Renal cortex interstitium (tissue), 11 donors: ENCODE measurements around the gene CFB. TPM values are rescaled to one million over a fixed set of nuclear protein-coding genes. Genes with fewer than 3 reads are reported as not detected.
A peak's percentile ranks its signal among the peaks of the same experiment; 100 is the strongest.

Source experiments
- DNase-seq, 11 donors: peaks; one replicate each; pipeline ENCODE4 v3.0.0-alpha.2; 2013; ENCODE audit warnings: low read depth in 9 of 11, low spot score in 4 of 11; ENCODE audit errors: extremely low read depth in 1 of 11
- polyA plus RNA-seq, 3 donors: library from polyadenylated mRNA; unstranded; fragments of 120-200 nt; gene quantifications; one replicate each; pipeline ENCODE4 v1.2.1, GENCODE V29; 2013; ENCODE audit not compliant: insufficient read length in 3 of 3

Gene CFB
- polyA plus RNA-seq, 3 donors = 5.2 to 8.7 (median 6.6) TPM

DNA sequence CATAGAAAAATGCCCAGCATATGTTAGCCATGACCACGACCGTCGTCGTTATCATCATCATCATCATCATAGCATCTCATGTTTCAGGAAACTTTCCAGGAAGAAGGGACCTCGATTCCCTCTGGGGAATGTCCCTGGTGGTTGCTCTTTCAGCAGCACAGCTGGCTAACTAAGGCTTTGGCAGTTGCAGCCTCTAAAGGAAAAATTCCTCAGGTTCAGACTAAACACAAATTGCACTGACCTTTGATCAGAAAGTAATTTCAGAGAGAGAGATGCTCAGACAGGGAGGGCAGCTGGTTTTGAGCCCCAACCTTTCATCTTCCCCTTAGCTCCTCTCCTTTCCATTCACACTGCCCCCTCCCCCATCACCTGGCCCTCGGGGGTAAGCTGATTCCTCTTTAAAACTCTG, 5.6 kb upstream of the CFB start:
- DNase-seq = no peak

DNA sequence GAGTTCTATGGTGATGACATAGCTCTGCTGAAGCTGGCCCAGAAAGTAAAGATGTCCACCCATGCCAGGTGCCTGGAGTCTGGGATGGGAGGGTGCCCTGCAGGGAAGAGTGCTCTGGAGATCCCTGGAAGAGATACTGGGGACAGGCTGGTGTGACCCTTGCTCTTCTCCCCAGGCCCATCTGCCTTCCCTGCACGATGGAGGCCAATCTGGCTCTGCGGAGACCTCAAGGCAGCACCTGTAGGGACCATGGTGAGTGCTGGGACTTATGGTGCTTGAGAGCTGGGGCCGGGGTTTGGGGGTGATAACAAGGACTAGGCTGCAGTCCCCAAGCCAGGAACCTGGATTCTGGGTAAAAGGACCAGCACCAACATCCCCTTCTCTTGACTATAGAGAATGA, 2.2 kb upstream of the CFB start:
- DNase-seq = no peak

DNA sequence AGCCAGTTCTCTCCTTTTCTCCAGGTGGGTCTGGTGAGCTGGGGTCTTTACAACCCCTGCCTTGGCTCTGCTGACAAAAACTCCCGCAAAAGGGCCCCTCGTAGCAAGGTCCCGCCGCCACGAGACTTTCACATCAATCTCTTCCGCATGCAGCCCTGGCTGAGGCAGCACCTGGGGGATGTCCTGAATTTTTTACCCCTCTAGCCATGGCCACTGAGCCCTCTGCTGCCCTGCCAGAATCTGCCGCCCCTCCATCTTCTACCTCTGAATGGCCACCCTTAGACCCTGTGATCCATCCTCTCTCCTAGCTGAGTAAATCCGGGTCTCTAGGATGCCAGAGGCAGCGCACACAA, 765 bp upstream of the CFB start:
- no peak for DNase-seq

DNA sequence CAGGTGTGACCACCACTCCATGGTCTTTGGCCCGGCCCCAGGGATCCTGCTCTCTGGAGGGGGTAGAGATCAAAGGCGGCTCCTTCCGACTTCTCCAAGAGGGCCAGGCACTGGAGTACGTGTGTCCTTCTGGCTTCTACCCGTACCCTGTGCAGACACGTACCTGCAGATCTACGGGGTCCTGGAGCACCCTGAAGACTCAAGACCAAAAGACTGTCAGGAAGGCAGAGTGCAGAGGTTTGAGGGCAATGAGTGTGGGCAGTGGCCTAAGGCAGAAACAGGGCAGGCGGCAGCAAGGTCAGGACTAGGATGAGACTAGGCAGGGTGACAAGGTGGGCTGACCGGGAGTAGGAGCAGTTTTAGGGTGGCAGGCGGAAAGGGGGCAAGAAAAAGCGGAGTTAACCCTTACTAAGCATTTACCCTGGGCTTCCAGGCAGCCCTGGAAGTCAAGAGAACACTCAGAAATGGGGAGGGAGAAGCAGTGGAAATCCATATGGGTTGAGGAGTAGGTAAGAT, 533 bp downstream of the CFB start:
- no peak for DNase-seq

DNA sequence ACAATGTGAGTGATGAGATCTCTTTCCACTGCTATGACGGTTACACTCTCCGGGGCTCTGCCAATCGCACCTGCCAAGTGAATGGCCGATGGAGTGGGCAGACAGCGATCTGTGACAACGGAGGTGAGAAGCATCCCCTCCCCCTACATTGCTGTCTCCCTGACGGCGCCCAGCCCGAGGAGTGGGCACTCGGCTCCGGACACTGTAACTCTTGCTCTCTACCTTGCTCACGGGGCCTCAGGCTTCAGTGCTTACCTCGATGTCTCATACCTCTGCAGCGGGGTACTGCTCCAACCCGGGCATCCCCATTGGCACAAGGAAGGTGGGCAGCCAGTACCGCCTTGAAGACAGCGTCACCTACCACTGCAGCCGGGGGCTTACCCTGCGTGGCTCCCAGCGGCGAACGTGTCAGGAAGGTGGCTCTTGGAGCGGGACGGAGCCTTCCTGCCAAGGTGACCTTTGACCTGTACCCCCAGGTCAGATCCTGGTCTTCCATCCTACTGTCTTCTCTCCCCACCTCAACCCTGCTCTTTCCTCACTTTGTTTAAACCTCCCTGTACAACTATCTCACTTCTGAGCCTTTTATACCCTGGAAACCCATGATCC, 1.3 kb downstream of the CFB start:
- no peak for DNase-seq

DNA sequence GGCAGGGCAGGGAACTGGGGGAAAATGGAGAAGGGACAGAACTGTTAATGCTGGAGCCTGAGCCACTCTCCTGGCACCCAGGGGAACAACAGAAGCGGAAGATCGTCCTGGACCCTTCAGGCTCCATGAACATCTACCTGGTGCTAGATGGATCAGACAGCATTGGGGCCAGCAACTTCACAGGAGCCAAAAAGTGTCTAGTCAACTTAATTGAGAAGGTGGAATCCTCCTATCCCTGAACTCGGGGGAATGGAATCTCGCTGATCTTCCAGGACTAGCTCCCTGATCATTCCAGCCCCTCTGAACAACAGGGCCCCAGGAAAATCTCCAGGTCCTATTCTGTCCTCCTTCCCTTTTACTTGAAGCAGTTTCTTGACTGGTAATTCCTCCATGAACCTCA, 2.0 kb downstream of the CFB start:
- DNase-seq = no peak

DNA sequence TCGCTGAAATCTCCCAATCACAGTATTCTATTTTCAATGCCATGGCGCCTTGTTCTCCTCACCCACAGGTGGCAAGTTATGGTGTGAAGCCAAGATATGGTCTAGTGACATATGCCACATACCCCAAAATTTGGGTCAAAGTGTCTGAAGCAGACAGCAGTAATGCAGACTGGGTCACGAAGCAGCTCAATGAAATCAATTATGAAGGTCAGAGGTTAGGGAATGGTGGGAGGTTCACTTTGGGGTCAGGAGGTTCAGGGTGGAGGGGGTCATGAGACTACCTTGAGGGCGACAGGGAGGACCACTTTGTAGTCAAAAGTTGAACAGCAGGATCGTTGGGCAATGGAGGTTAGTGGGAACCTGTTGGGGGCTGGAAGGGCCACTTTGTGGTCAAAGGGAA, 2.4 kb downstream of the CFB start:
- DNase-seq = no peak

DNA sequence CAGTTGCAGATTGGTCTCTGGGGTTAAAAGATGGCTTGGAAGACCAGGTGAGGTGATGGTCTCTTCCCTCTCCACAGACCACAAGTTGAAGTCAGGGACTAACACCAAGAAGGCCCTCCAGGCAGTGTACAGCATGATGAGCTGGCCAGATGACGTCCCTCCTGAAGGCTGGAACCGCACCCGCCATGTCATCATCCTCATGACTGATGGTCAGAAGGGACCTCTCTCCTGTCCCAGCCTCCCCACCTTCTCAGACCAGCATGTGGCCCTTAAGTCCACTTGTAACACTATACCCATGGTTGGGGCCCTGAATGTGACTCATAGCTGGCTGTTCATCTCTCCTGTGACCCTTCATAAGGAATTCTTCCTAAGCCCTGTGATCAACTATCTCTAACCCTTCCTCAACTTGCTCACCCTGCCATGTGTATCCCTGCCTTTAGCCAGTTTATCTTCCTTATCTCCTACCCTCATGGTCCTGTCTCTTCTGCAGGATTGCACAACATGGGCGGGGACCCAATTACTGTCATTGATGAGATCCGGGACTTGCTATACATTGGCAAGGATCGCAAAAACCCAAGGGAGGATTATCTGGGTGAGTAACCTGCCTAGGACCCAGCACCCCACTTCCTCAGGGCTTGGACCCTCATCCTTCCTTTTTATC, 3.0 kb downstream of the CFB start:
- no peak for DNase-seq

DNA sequence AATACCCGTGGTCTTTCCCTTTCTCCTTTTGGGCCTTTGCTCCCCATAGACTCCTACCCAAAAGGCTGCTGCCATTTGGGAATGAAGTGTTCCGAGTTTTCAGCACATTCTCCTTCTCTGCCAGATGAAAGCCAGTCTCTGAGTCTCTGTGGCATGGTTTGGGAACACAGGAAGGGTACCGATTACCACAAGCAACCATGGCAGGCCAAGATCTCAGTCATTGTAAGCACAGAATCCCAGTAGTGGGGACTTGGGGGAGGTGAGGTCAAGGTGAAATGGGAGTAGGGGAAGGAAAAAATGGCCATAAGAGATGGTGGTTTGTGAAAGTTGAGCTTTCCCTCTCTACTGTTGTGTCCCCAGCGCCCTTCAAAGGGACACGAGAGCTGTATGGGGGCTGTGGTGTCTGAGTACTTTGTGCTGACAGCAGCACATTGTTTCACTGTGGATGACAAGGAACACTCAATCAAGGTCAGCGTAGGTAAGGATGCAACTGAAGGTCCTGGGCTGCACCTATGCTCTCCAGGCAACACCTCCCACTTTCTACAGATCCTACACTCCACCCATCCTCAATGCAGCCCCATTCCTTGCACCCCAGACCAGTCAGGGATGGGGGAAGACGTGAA, 4.1 kb downstream of the CFB start:
- DNase-seq = no peak

DNA sequence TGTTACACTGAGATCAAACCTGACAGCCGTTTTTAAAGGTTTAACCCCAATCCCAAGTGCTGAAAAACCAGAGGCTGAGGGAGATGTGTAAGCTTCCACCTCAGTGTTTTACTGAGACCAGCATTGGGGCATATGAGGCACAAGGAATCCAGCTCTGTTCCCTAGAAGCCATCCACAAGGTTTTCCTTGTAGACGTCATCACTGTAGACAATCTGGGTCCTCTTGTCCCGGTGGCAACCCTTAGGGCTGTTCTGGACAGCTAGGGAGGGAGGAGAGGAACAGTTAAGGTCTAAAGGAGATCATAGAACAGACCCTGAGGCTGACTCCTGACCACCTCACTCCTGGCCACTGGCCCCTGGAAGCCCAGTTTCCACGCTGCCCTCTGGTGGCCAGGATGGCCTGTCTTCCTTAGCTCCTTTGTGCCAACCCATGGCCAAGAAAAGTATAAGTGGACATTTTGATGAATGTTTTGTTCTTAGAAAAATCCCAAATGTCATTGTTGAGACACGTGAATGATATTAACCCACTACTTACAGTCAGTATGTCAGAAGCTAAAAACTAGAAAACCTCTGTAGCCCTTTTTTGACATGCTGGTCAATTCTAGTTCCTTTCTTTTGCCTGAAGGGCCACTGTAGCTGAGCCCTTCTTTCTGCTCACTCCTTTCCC, 6.4 kb downstream of the CFB start:
- DNase-seq = peak in 6 of 11 donors; percentile 26 to 45 (median 32)

DNA sequence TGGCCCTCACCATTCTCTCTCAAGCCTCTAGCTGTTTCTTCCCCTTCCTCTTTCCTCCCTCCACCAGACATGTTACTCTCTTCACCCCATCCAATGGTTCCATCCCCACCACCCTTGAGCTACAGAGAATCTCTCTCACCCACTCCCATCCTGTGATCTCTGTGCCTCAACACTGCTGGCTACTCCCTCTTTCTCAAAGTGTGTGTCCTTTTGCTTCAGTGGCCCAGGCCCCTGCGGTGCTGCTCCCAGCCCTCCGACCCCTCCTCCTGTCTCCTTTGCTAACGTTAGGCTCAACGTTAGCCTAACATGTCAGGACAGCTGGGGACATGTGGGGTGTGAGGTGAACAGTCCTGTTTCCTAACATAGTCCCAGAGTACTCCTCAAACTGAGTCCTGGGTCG, 7.0 kb downstream of the CFB start:
- DNase-seq = no peak

DNA sequence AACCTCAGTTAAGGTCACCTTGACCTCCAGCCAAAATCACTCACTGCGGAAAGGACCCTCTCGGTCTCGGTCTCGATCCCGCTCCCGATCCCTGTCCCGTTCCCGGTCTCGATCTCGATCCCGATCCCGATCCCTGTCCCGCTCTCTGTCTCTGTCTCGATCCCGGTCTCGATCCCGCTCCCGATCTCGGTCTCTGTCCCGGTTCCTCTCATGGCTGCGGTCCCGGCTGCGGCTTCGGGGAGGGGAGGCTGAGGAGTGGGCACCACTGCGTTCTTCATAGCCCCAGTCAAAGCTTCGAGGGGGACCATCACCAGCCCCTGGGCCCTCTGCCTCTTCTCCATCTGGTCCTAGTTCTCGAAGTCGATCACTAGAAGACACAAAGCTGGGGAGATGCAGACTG, 8.6 kb downstream of the CFB start:
- DNase-seq = no peak

DNA sequence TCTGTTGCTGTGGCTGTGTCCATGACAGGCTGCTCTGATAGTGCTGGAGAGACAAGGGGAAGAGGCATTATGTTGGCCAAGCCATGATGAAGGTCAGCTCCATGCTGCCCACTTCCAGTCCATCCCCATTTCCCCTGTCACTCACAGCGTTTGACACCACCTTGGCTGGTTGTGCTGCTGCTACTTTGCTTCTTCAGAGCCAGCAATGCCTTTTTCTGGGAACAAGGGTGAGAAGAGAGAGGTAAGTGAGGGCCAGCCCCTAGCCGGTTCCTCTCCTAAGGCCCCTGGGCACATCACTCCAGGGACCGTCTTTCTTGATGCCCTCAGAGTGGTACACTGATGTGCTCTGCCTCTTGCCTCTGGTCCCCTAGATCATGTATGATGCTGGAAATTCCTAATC, 10.9 kb downstream of the CFB start:
- no peak for DNase-seq

DNA sequence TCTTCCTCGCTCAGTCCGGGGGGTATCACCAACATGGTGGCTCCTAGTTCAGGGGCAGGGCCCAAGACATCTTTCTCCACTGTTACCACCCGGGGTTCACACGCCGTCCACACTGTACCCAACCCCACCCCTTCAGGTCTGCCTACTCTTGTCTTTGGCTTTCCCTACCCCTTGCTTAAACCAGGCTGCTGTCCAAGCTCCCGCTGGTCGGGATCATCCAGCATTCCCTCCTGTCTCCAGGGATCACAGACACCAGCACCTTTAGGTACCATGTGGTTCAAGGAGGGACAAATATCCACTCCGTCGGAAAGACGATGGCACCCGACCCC, 12.5 kb downstream of the CFB start:
- DNase-seq = no peak

DNA sequence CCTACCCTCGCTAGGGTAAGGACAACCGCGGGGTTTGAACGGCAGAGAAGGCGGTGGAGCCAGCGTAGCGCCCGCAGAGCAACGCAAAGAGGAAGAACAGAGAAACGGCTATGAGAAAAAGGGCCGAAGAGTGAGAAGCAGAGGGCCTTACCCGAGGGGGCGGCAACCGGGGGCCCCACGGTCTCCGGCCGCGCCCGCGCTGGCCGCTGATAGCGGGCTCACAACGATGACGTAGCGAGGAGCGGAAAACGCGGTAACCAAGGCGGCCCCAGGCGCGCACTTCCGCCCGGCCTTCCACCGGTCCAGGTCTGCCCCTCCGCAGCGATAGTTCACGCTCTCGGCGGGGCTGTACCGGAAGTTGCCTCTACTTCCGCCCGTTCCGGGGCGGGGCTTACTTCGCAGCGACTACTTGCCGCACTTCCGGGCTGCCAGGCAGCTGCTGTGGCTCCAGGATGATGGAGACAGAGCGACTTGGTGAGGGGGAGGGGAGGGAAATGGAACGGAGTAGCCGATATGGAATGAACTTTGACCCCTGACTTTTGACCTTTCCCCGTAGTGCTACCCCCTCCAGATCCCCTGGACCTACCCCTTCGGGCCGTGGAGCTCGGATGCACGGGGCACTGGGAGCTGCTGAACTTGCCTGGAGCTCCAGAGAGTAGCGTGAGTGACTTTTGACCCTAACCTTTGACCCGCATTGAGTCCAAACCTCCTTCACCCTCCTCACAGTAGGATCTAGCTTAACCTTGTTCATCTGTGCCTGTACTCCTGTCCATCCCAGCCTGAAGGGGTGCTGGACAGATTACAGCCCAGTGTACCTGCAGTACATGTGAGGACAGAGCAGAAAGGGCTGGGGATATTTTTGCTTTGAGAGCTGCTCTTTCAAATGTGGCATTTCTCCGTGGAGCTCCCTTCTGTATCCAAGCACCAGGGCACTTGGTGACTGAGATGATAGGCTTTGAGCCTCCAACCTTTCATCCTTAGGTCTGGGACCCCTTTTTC, 13.1 kb downstream of the CFB start, which contains the start of the genes NELFE and SKIC2:
NELFE (minus strand) TSS at position 231 of the 999 bp plus-strand sequence. CDS start 525 bp downstream, outside the sequence.
SKIC2 (plus strand) TSS at position 435 of the 999 bp plus-strand sequence; CDS start at position 453, 18 bp downstream.
- DNase-seq = peak; percentile 94 to 97 (median 97)

DNA sequence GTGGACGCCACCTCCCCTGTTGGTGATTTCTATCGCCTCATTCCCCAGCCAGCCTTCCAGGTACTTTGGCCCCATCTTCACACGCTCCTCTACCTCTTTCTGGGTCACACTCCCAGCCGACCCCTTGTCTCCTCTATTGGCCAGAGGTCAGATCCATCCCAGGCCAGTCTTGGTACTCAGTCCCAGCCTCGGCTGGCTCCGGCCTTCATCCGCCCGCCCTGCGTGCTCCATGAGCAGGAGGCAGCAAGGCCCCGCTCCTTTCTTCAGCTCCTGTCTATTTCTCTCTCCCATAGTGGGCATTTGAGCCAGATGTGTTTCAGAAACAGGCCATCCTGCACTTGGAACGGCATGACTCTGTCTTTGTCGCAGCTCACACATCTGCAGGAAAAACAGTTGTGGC, 15.7 kb downstream of the CFB start:
- no peak for DNase-seq

DNA sequence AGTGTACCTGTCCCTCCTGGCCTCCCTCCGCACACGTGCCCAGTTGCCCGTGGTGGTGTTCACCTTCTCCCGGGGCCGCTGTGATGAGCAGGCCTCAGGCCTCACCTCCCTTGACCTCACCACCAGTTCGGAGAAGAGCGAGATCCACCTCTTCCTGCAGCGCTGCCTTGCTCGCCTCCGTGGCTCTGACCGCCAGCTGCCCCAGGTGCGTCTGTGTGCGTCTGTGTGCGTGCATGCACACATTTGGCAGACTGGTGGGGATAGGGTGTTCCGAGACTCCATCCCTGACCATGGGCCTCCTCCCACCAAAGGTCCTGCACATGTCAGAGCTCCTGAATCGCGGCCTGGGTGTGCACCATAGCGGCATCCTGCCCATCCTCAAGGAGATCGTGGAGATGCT, 18.0 kb downstream of the CFB start:
- no peak for DNase-seq

DNA sequence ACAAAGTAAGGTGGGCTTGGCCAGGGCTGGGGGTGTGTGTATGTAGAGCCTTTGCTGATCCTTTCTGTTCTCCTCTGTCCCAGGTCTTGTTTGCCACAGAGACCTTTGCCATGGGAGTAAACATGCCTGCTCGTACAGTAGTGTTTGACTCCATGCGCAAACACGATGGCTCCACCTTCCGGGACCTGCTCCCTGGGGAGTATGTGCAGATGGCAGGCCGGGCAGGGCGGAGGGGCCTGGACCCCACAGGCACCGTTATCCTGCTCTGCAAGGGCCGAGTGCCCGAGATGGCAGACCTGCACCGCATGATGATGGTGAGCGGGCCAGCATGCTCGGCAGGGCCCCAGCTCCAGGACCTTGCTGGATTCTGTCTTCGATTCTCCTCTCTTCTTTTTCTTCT, 19.8 kb downstream of the CFB start:
- no peak for DNase-seq

DNA sequence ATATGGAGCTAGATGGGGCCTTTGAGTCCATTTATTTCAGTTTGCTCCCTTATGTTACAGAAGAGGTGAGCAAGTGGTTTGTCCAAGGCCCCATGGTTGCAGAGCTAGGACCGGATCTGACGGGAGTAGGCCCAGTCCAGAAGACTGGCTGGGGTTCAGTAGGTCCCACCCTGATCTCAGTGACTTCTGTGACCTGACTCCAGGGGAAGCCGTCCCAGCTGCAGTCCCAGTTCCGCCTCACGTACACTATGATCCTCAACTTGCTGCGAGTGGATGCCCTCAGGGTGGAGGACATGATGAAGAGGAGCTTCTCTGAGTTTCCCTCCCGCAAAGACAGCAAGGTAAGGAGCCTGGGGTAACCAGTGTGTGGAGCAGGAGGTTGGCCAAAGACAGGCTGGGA, 20.6 kb downstream of the CFB start:
- DNase-seq = no peak
